Measurements from ENCODE around the gene ELAVL4.

DNA sequence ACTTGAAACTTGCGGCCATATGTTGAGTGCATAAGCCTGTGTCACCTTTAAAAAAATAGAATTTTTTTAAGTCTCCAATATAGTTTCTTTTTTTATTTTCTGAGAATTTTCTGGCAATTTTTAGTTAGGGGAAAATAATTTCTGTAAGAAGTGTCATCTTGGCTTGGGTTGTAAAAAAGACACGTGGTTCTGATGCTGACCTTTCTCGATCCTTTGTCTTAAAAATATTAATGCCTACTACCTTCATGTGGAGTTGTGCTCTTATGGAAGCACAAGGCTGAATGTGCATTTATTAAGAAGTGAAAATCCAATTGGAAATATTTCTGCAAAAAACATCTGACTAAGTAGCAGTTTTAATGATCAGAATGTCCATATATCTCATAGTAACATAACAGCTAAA lies 3.5 kb downstream of the ELAVL4 start:
- TF ChIP-seq CTCF (IDR thresholded peaks at IDR 0.05; ENCODE audit: low read depth, low read length), result no peak
- no peak for TF ChIP-seq POLR2A (IDR thresholded peaks at IDR 0.05; ENCODE audit: extremely low read depth, insufficient read length)

All from NB4 (cell line).